ENCODE results near the gene DBNDD1.
"Not testable (repeated sequence)": the region's sequence is repeated elsewhere in the genome, so short reads cannot be mapped to it uniquely, and the experiment has no call there.

The DBNDD1 gene

GRCh38 chr16:90018652-90019542 lies at the start of gene DBNDD1:
Gene DBNDD1 (minus strand): TSS chr16:90019456. CDS start chr16:90019341, 115 bp downstream.
- DNase-seq, result no peak

GRCh38 chr16:90061437-90061836 lies 42.2 kb upstream of the DBNDD1 start:
- no peak for DNase-seq

- peak; percentile 3 for DNase-seq
These were observed 38.5 kb upstream of the DBNDD1 start for GRCh38 chr16:90057738-90058173.

GRCh38 chr16:90056521-90056920 lies 37.3 kb upstream of the DBNDD1 start:
- not testable (repeated sequence) for DNase-seq

DNA sequence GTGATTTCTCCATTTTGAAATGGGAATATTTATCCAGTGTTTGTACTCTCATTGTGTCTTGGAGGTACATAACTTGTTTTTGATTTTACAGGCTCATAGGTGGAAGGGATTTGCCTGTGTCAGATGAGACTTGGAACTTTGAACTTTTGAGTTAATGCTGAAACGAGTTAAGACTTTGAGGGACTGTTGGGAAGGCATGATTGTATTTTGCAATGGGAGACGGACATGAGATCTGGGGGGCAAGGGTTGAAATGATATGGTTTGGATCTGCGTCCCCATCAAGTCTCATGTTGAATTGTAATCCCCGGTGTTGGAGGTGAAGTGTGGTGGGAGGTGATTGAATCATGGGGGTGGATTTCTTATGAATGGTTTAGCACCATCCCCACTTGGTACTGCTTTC lies 36.1 kb upstream of the DBNDD1 start:
- DNase-seq, result no peak

DNA sequence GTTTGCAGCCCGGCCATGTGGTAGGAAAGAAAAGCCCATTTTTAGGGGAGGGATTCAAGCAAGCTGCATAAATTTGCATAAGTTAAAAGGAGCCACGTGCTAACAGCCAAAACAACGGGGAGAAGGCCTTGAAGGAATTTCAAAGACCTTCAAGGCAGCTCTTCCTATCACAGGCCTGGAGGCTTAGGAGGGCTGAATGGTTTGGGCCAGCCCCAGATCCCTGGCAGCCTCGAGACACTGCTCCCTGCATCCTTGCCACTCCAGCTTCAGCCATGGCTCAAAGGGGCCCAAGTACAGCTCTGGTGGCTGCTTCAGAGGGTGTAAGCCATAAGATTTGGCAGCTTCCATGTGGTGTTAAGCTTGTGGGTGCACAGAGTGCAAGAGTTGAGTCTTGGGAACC lies 35.3 kb upstream of the DBNDD1 start:
- no peak for DNase-seq

- no peak for DNase-seq
These were observed 34.7 kb upstream of the DBNDD1 start for GRCh38 chr16:90053902-90054500.

GRCh38 chr16:90050969-90051368 lies 31.7 kb upstream of the DBNDD1 start:
- DNase-seq, result no peak

GRCh38 chr16:90048737-90049330 lies 29.6 kb upstream of the DBNDD1 start:
- DNase-seq, result no peak

GRCh38 chr16:90048347-90048722 lies 29.1 kb upstream of the DBNDD1 start:
- DNase-seq, result no peak

GRCh38 chr16:90047714-90048346 lies 28.6 kb upstream of the DBNDD1 start:
- no peak for DNase-seq

DNA sequence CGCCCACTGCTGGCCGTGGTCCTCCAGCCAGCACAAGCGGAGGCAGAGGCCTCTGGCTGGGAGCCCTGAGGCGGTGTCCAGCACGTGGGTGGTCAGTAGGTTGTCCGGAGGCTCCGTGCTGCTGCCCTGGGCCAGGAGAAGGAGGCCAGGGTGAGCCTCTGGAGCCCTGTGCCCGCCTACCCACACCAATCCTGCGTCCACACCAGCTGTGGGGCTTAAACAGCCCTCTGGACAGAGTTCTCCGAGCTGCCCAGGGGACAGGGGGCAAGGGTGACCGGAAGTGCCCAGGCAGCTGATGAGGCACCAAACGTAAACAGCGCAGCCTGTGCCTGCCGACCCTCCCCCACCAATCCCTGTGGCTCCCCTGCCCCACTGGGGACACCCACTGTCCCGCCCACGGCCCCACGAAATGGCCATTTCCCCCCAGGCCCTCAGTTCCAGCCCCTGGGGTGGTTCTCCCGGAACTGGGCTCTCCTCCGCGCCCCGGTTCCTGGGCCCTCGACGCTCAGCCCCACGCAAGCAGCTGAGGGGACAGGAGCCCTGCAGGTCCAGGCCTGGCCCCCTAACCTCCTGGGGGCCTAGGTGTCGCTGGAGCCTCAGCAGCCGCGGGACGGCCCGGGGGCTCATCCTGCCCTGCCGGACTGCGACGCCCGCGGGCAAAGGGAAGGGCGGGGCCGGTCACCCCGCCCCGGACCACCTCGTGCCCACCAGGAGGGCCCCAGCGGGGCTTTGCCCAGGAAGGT lies 27.9 kb upstream of the DBNDD1 start:
- DNase-seq, result peak; percentile 8

DNA sequence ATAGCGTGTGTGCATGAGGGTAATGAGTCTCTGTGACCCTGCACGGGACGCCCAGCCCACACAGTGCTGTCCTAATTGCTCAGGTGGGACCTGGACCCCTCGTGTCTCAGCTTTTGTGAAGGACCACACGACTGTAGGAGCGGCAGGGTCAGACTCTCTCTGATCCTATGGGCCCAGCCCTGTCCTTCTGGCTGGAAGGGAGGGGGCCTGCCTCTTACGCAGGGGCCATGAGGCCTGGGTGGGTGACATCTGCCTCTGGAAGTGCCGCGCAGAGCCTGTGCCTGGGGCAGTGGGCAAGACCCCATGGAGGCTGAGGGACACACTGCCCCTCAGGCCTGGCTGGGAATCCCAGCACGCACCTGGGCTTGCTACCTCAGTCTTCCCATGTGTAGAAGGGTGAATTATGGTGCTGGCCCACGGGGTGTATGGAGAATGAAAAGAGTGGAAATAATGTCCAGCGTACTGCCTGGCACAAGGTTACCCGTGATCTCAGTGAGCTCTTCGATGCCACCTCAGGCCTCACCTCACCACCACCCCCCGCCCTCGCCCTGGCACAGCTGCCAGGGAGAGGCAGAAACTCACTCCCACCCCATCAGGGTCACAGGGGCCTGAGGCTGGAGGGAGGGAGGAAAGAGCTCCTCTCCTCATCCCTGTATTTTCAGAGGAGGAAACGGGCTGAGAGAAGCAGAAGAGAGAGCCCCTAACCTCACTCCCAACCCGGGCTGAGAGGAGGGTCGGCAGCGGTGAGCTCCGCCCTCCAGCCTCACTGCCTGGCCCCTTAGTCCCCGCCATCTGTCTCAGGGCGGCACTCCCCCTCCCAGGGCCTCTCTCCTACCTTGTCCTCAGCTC lies 27.1 kb upstream of the DBNDD1 start:
- no peak for DNase-seq

GRCh38 chr16:90044111-90044551 lies 24.9 kb upstream of the DBNDD1 start:
- DNase-seq, result no peak

GRCh38 chr16:90043526-90043925 lies 24.3 kb upstream of the DBNDD1 start:
- no peak for DNase-seq

DNA sequence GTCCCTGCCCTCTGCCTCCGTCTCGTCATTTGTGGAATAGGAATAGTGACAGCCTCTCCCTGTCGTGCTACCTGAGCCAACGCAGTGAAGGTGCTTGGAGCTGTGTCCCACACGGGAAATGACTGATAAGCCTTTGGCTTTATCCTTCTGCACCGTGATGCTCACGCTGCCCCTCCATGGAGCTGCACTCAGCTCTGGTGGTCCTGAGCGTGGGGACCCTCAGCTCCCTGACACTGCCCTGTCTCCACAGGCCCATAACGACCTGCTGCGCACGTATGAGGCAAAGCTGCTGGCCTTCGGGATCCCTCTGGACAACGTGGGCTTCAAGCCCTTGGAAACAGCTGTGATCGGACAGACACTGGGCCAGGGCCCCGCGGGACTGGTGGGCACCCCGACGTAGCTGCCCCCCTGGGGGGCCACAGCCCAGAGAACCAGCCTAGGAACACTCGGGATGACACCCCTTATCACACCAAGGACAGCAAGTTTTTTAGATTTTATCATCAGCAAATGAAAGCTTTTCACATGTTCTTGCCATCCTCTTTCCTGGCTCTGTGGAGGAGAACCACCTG lies 23.8 kb upstream of the DBNDD1 start:
- DNase-seq, result no peak

GRCh38 chr16:90041896-90042473 lies 22.7 kb upstream of the DBNDD1 start:
- no peak for DNase-seq

- no peak for DNase-seq
These were observed 21.1 kb upstream of the DBNDD1 start for GRCh38 chr16:90040152-90041023.

- DNase-seq, result no peak
These were observed 18.0 kb upstream of the DBNDD1 start for GRCh38 chr16:90037276-90037675.

DNA sequence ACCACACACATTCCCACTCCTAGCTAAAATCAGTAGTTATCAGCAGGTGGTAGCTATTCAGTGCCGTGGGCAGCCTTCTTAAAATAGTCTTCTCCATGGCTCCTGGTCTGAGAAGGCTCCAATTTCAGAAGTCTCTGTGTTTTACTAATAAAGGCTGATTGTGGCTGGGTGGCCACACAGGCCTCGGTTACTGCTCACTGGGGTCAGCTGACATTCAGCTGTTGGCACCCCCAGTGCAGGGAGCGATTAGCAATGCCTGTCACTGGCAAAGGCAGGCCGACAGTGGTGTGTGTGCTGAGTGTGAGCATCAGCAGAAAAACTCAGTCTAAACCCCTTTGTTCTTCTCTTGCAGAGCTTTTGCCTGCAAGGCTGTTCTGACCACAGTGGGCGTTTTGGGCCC lies 16.6 kb upstream of the DBNDD1 start:
- DNase-seq, result no peak

All from kidney glomerular epithelial cell (primary cell).